GM06990 (cell line): ENCODE measurements around the gene DCAF8.
A peak's percentile ranks its signal among the peaks of the same experiment; 100 is the strongest.

Experiments
- DNase-seq: peaks from one replicate; pipeline ENCODE4 v3.0.0-alpha.2; 2011; ENCODE audit not compliant: insufficient read length; ENCODE audit errors: extremely low read depth
- H3K27me3 ChIP-seq: replicated peaks from 2 replicates; pipeline ENCODE4 v1.6.0; 2011; ENCODE audit warnings: low read length; ENCODE audit not compliant: control insufficient read depth, insufficient read depth
- H3K36me3 ChIP-seq: 2 replicates; pipeline ENCODE4 v1.5.1; 2011; ENCODE audit warnings: low read length; ENCODE audit not compliant: control insufficient read depth, insufficient read depth
- H3K4me3 ChIP-seq: replicated peaks from 2 replicates; pipeline ENCODE4 v1.5.1; 2011; ENCODE audit warnings: low read depth, mild to moderate bottlenecking, control low read depth, low read length
- CTCF ChIP-seq: IDR thresholded peaks from 2 replicates; pipeline ENCODE4 v1.5.1; 2011; ENCODE audit warnings: low read length, control low read depth, mild to moderate bottlenecking, inconsistent platforms; ENCODE audit not compliant: insufficient read depth, poor library complexity, severe bottlenecking

DCAF8 gene

GRCh38 chr1:160284782-160285344 is 22.5 kb upstream of the DCAF8 start, which contains the start of gene PEX19:
Gene PEX19, minus strand, starts transcription at chr1:160285133. Its CDS starts 9 bp downstream, at chr1:160285124.
- TF ChIP-seq CTCF, result no peak
- DNase-seq, result peak; percentile 92
- Histone ChIP-seq H3K4me3 (peak within 1 kb of the TSS; percentile 95), H3K36me3 (peaks cover 10% of the 10 kb centered on the region), H3K27me3 (no peaks in the 10 kb centered on the region)

- Histone ChIP-seq H3K27me3 (no peaks in the 10 kb centered on the region), H3K4me3 (peak overlapping the region; percentile 95), H3K36me3 (peaks cover 11% of the 10 kb centered on the region)
- TF ChIP-seq CTCF, result no peak
- no peak for DNase-seq
Observed at GRCh38 chr1:160284220-160284781, 22.0 kb upstream of the DCAF8 start.

- no peaks in the 10 kb centered on the region for H3K27me3 ChIP-seq
- H3K4me3 ChIP-seq, result no peak overlapping the region
- DNase-seq, result no peak
- peak; percentile 4 for TF ChIP-seq CTCF
- H3K36me3 ChIP-seq, result peaks cover 15% of the 10 kb centered on the region
Observed at GRCh38 chr1:160282807-160283206, 20.5 kb upstream of the DCAF8 start.

- DNase-seq, result no peak
- no peak for TF ChIP-seq CTCF
- peaks cover 15% of the 10 kb centered on the region for H3K36me3 ChIP-seq
- no peaks in the 10 kb centered on the region for H3K27me3 ChIP-seq
- H3K4me3 ChIP-seq, result no peak overlapping the region
Observed at GRCh38 chr1:160277987-160278386, 15.6 kb upstream of the DCAF8 start.

- no peak for TF ChIP-seq CTCF
- no peak for DNase-seq
- H3K36me3 ChIP-seq, result peaks cover 15% of the 10 kb centered on the region
- H3K4me3 ChIP-seq, result no peak overlapping the region
- no peaks in the 10 kb centered on the region for H3K27me3 ChIP-seq
Observed at GRCh38 chr1:160277330-160277729, 15.0 kb upstream of the DCAF8 start.
